ENCODE results near the gene ZNF280D.
"Not testable (repeated sequence)": the region's sequence is repeated elsewhere in the genome, so short reads cannot be mapped to it uniquely, and the experiment has no call there.

DNA sequence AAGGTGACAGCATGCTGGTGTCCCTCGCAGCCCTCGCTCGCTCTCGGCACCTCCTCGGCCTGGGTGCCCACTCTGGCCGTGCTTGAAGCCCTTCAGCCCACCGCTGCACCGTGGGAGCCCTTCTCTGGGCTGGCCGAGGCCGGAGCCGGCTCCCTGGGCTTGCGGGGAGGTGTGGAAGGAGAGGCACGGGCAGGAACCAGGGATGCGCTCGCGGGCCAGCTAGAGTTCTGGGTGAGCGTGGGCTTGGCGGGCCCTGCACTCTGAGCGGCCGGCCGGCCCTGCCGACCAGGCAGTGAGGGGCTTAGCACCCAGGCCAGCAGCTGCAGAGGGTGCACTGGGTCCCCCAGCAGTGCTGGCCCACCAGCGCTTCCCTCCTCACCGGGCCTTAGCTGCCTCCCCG lies 46.1 kb upstream of the ZNF280D start:
- TF ChIP-seq SREBF2 (IDR thresholded peaks at IDR 0.05) = not testable (repeated sequence)
- TF ChIP-seq, protein P1, sequence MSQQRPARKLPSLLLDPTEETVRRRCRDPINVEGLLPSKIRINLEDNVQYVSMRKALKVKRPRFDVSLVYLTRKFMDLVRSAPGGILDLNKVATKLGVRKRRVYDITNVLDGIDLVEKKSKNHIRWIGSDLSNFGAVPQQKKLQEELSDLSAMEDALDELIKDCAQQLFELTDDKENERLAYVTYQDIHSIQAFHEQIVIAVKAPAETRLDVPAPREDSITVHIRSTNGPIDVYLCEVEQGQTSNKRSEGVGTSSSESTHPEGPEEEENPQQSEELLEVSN (IDR thresholded peaks at IDR 0.05; ENCODE audit: borderline replicate concordance, low read depth) = not testable (repeated sequence)
- TF ChIP-seq, protein P2, sequence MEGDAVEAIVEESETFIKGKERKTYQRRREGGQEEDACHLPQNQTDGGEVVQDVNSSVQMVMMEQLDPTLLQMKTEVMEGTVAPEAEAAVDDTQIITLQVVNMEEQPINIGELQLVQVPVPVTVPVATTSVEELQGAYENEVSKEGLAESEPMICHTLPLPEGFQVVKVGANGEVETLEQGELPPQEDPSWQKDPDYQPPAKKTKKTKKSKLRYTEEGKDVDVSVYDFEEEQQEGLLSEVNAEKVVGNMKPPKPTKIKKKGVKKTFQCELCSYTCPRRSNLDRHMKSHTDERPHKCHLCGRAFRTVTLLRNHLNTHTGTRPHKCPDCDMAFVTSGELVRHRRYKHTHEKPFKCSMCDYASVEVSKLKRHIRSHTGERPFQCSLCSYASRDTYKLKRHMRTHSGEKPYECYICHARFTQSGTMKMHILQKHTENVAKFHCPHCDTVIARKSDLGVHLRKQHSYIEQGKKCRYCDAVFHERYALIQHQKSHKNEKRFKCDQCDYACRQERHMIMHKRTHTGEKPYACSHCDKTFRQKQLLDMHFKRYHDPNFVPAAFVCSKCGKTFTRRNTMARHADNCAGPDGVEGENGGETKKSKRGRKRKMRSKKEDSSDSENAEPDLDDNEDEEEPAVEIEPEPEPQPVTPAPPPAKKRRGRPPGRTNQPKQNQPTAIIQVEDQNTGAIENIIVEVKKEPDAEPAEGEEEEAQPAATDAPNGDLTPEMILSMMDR (IDR thresholded peaks at IDR 0.05) = not testable (repeated sequence)
